HT1080 (cell line): ENCODE measurements around the gene GAREM2. TPM values are rescaled to one million over a fixed set of nuclear protein-coding genes. Genes with fewer than 3 reads are reported as not detected.

ENCODE experiments used
- DNase-seq: peaks from one replicate; pipeline ENCODE4 v3.0.0-alpha.2; 2015; ENCODE audit warnings: low read depth
- total RNA-seq: library from RNA; depleted of rRNA; stranded (reverse); fragments of >200 nt; shearing (Covaris generic); gene quantifications from 2 replicates; pipeline ENCODE4 v1.2.3, GENCODE V29; 2014

The GAREM2 gene
- total RNA-seq, 1 experiment from 2014 or later = 2.3 TPM

- DNase-seq = no peak
Measured at GRCh38 chr2:26187114-26187513, 14.2 kb downstream of the GAREM2 start.

DNA sequence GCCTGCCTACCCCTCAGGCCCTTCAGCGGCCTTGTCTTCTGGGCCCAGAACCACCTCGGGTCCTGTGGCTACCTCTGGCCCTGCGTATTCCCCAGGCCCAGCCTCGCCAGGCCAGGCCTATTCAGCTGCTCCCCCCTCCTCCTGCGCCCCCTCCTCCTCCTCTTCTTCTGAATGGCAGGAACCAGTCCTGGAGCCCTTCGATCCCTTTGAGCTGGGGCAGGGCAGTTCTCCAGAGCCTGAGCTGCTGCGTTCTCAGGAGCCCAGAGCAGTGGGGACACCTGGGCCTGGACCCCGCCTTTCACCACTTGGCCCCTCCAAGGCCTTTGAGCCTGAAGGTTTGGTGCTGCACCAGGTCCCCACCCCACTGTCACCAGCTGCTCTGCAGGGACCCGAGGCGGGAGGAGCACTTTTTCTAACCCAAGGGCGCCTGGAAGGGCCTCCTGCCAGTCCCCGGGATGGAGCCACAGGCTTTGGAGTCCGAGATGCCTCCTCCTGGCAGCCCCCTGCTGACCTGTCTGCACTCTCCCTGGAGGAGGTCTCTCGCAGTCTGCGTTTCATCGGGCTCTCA, 14.7 kb downstream of the GAREM2 start:
- no peak for DNase-seq

GRCh38 chr2:26189123-26189522, 16.2 kb downstream of the GAREM2 start:
- DNase-seq = no peak

DNA sequence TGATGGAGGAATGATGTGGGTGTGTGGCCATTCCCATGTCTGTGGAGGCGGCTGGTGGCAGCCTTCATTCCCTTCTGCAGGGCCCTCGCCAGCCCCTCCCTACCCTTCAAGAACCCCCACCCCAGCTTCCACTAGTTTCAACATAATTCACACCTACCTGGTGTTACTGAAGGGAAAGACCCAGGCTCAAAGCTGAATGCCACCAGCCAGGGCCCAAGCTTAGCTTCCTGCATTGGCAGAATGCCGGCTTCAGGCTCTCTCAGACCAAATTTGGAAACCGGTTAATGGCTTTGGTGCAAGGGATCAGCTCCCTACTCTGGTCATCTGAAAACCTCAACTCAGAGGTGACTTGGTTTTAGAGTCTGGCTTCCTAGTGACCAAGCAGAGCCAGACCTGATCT, 16.9 kb downstream of the GAREM2 start:
- no peak for DNase-seq

- no peak for DNase-seq
Measured at GRCh38 chr2:26190369-26190768, 17.5 kb downstream of the GAREM2 start.

DNA sequence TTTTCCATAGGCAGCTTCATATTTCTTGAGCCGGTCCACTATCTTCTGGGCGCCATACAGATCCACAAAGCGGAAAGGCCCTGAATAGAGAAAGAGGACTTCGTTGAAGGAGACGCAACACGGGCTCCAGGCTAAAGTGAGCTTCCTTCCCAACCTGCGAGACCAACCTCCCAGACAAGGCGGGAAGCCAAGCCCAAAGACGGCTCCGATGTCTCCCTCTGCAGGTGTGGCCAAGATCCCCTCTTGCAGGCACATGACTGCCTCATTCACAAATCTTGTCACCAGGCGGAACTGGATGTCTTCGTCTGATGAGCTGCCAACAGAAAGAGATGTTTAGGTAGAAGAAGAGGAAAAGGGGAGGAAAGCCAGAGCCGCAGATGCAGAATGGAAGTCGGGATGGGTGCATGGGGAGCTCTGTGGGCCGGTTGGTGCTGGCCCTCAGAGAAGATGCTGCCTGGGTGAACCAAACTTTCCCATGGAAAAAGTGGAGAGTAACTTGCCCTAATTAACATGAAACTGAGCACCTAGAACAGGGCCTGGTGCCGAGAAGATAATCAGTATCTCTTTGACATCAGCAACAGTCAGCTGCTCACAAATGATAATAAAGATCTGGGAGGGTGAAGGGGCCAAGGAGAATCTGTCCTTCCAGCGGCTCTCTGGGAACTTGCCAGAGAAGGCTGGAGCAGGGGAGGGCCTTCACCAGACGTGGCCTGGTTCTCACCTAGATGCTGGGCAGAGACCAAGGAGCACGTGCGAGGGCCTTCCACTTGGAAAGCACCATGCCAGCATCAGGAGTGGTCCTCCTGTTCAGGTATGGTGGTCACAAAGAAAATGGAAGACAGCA, 18.6 kb downstream of the GAREM2 start:
- DNase-seq = no peak

DNA sequence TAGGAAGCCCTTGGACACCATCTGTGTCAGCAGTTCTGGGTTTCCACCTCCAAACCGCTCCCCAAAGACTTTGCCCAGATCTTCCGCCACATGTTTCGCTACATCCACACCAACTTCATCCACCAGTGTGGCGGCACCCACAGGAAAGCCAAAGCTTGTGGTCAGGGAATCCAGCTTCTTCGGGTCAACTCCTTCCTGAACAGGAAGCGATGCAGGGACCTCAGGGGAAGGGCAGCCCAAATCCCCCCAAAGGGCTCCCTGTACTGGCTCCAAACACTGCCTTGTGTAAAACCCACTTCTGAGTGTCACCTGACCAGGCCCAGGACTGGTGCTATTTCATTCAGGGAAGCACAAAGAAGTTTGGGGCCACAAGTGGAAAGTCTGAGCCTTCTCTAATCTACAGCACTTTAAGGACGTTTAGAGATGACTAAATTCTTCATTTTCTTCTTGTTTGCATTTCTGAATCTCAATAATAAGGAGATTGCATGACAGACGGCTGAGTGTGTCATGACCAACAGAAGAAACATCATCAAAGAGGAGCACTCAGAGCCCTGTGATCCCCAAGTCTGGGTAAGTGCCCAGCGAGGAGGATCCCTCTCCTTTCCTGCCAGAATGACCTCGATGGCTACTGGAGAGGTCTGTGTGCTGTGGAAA, 20.8 kb downstream of the GAREM2 start:
- DNase-seq = no peak

- no peak for DNase-seq
Measured at GRCh38 chr2:26195040-26195984, 22.4 kb downstream of the GAREM2 start.

GRCh38 chr2:26196683-26197418, 24.0 kb downstream of the GAREM2 start:
- DNase-seq = no peak

- DNase-seq = no peak
Measured at GRCh38 chr2:26197516-26197915, 24.6 kb downstream of the GAREM2 start.

- no peak for DNase-seq
Measured at GRCh38 chr2:26202981-26203490, 30.1 kb downstream of the GAREM2 start.

DNA sequence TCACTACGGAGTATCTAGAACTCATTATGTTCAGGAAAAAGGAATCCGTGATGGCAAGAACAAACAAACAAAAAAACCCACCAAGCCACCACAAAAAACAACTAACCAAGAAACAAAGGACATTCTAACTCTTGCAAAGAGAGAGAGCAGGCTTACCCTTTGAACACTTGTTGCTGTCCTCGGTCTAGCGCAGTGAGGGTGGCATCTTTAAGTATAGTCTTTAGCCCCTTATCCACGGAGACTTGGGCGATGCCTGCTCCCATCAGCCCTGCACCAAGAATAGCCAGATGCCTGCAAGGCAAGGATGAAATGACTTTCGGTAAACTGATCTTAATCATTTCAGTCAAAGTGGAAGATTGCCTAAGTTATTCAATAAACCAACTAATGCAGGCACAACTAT, 31.0 kb downstream of the GAREM2 start:
- no peak for DNase-seq

- no peak for DNase-seq
Measured at GRCh38 chr2:26212011-26212410, 39.1 kb downstream of the GAREM2 start.

DNA sequence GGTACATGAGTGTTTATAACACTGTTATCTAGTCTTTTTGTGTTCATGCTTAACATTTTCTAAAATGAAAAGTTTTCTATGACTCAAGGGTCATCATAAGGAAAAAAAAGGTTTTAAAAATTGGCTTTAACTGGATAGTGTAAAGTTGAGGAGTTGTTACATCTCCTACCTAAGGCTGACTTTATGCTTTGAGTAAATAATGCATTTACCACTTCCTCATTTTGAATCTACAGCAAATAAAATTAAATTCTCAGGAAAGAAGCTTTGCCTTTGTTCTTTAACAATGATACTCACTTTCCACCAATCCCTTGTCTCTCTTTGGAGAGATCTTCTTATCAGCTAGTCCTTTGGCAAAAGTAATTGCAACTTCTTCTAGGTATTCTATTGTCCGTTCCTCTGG, 41.9 kb downstream of the GAREM2 start:
- no peak for DNase-seq

DNA sequence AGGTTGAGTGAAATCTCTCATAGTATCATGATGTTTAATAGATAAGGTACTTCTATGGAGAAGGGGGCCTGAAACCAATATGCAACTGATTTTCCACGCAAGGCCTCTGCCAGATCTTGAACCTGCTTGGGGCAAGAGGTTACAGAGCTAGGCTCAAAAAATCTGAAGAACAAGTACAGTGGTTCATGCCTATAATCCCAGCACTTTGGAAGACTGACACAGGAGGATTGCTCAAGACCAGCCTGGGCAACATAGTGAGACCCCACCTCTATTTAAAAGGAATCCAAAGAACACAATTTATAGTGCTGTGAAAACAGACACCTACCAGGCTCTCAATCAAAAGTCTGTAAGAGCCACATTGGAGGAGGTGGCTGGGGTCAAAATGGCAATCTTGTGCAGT, 42.9 kb downstream of the GAREM2 start:
- no peak for DNase-seq

GRCh38 chr2:26216587-26216986, 43.7 kb downstream of the GAREM2 start:
- DNase-seq = no peak

GRCh38 chr2:26217720-26218119, 44.8 kb downstream of the GAREM2 start:
- DNase-seq = no peak

- DNase-seq = no peak
Measured at GRCh38 chr2:26223018-26223417, 50.1 kb downstream of the GAREM2 start.

DNA sequence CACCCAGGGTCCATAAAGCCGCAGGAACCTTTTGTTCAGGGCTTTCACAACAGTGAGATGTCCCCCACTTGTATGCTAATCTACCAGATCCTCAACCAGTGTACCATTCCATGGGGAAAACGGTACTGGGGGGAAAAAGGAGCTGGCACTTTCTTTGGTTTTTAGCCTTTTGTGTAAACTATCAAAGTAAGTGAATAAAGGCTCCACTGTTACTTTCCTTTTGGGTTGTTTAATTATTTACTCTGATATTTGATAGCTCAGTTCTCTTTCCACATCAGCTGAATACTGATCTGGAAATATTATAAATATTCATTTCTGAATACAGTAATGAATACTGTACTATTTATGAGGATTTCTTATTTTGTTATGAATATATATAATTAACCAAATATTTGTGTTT, 51.2 kb downstream of the GAREM2 start:
- no peak for DNase-seq

DNA sequence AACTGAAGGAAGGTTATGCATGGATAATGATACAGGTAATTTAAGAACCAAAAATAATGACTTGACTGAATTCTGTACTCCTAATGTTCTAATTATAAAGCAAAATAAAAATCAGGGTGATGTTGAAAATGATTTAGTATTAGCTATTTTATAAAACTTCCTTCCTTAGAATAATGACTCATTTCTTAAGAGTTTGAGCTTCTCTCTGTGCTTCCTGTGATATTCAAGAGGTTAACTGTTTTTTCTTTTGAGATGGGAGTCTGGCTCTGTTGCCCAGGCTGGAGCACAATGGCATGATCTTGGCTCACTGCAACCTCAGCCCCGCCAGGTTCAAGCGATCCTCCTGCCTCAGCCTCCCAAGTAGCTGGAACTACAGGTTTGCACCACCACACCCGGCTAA, 56.7 kb downstream of the GAREM2 start:
- DNase-seq = no peak

DNA sequence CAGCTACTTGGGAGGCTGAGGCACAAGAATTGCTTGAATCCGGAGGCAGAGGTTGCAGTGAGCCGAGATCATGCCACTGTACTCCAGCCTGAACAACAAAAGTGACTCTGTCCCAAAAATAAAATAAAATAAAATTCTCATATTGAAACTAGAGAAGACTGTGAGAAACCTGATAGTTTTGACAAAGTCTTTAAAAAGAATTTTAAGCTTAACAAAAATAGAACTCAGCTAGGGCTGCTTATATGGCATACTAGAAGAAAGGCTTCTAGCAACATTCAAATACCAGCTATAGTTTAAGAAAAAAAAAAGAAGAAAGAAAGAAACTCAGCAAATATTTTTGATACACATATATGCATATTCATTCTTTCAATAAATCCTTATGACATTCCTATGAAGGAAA, 57.9 kb downstream of the GAREM2 start:
- DNase-seq = no peak
